AG04450 (cell line): Measurements from ENCODE around the gene IRF3. TPM values are rescaled to one million over a fixed set of nuclear protein-coding genes. Genes with fewer than 3 reads are reported as not detected.

Experiments used
- CTCF ChIA-PET: fragments of 300-600, 350-600 bp; formaldehyde crosslinking; extraction: SDS; loops from one replicate; lab custom pipeline; 2022; ENCODE audit warnings: antibody characterized with exemption, inconsistent platforms; lab: Charles Lee
- POLR2A ChIA-PET: fragments of 350-600 bp; formaldehyde crosslinking; extraction: SDS; loops from one replicate; lab custom pipeline; 2021; ENCODE audit warnings: antibody characterized with exemption, inconsistent platforms; lab: Yijun Ruan, JAX
- DNase-seq: peaks from one replicate; pipeline ENCODE4 v3.0.0-alpha.2; 2011; ENCODE audit warnings: low read depth, low spot score
- H3K27ac ChIP-seq: one replicate; pipeline ENCODE4 v1.5.1; 2012; ENCODE audit warnings: low read depth, low read length, control low read depth
- H3K27me3 ChIP-seq: one replicate; pipeline ENCODE4 v1.6.0; 2012; ENCODE audit warnings: low read length; ENCODE audit not compliant: control insufficient read depth, insufficient read depth
- H3K4me3 ChIP-seq: 2 replicates; pipeline ENCODE4 v1.5.1; 2011; ENCODE audit warnings: mild to moderate bottlenecking, low read depth, low read length, control low read depth
- H3K9me3 ChIP-seq: 2 replicates; pipeline ENCODE4 v1.5.1; 2012; ENCODE audit warnings: low read length; ENCODE audit not compliant: control insufficient read depth, insufficient read depth
- polyA plus RNA-seq: library from polyadenylated mRNA; depleted of rRNA; stranded (reverse); fragments of >200 nt; gene quantifications from 2 replicates; pipeline ENCODE4 v1.2.3, GENCODE V29; 2011
- TF ChIP-seq, protein P1 (sequence below): IDR thresholded peaks from 2 replicates; pipeline ENCODE4 v1.5.1; 2011; ENCODE audit warnings: low read depth, low read length, control low read depth, inconsistent platforms

The IRF3 gene
- polyA plus RNA-seq, 1 experiment = 33.5 TPM

DNA sequence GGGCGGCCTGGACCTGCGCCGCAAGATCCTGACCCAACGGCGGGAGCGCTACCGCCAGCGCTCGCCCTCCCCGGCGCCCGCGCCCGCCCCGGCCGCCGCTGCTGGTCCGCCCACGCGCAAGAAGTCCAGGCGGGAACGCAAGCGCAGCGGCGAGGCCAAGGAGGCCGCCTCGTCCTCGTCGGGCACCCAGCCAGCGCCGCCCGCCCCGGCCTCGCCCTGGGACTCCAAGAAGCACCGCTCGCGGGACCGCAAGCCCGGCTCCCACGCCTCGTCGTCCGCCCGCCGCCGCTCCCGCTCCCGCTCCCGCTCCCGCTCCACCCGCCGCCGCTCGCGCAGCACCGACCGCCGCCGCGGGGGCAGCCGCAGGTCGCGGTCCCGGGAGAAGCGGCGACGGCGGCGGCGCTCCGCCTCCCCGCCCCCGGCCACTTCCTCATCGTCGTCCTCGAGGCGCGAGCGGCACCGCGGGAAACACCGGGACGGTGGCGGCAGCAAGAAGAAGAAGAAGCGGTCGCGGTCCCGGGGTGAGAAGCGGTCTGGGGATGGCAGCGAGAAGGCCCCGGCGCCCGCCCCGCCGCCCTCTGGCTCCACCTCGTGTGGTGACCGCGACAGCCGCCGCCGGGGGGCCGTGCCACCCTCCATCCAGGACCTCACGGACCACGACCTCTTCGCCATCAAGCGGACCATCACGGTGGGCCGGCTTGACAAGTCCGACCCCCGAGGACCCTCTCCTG is 13.7 kb downstream of the IRF3 start:
- no peak for DNase-seq
- POLR2A ChIA-PET = no interaction called here

DNA sequence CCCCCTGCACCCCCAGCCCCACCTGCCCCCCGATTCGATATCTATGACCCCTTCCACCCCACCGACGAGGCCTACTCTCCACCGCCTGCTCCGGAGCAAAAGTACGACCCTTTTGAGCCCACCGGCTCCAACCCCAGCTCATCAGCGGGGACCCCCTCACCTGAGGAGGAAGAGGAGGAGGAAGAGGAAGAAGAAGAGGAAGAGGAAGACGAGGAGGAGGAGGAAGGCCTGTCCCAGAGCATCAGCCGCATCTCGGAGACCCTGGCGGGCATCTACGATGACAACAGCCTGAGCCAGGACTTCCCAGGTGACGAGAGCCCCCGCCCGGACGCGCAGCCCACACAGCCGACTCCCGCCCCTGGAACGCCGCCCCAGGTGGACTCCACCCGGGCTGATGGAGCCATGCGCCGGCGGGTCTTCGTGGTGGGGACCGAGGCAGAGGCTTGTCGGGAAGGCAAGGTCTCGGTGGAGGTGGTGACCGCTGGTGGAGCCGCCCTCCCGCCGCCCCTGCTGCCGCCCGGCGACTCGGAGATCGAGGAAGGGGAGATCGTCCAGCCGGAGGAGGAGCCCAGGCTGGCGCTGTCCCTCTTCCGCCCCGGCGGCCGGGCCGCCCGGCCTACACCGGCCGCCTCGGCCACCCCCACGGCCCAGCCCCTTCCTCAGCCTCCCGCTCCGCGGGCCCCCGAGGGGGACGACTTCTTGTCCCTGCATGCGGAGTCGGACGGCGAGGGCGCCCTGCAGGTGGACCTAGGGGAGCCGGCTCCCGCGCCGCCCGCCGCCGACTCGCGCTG is 14.4 kb downstream of the IRF3 start:
- TF ChIP-seq, protein P1, sequence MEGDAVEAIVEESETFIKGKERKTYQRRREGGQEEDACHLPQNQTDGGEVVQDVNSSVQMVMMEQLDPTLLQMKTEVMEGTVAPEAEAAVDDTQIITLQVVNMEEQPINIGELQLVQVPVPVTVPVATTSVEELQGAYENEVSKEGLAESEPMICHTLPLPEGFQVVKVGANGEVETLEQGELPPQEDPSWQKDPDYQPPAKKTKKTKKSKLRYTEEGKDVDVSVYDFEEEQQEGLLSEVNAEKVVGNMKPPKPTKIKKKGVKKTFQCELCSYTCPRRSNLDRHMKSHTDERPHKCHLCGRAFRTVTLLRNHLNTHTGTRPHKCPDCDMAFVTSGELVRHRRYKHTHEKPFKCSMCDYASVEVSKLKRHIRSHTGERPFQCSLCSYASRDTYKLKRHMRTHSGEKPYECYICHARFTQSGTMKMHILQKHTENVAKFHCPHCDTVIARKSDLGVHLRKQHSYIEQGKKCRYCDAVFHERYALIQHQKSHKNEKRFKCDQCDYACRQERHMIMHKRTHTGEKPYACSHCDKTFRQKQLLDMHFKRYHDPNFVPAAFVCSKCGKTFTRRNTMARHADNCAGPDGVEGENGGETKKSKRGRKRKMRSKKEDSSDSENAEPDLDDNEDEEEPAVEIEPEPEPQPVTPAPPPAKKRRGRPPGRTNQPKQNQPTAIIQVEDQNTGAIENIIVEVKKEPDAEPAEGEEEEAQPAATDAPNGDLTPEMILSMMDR = no peak
- POLR2A ChIA-PET = no interaction called here

More for the DNA sequence above, 13.7 kb downstream of the IRF3 start:
- Histone ChIP-seq H3K9me3 (no peaks in the 10 kb centered on the region; the same call in 1 of the 2 replicates), H3K27ac (no peak overlapping the region), H3K27me3 (no peaks in the 10 kb centered on the region), H3K4me3 (no peak overlapping the region)
- CTCF ChIA-PET = no interaction called here
- TF ChIP-seq, protein P1 = no peak

DNA sequence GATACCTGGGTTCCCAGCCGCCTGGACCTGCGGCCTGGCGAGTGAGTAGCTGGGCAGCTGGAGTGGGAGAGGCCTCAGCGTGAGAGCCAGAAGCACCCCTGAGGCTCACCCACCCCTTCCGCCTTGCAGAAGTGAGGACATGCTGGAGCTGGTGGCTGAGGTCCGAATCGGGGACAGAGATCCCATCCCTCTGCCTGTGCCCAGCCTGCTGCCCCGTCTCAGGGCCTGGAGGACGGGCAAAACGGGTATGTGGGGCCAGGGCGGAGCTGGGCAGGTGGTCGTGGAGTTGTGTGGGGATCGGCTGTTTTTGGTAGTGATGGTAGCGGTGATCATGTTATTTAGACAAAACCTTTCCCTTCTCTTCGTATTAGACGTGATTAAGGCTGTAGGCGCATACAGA is 19.1 kb downstream of the IRF3 start:
- Histone ChIP-seq H3K4me3 (no peak overlapping the region), H3K27me3 (no peaks in the 10 kb centered on the region), H3K27ac (no peak overlapping the region), H3K9me3 (no peaks in the 10 kb centered on the region; the same call in 1 of the 2 replicates)
- CTCF ChIA-PET = no interaction called here
- POLR2A ChIA-PET = no interaction called here
- no peak for DNase-seq
- TF ChIP-seq, protein P1 = no peak

More for the DNA sequence above, 14.4 kb downstream of the IRF3 start:
- Histone ChIP-seq H3K27ac (no peak overlapping the region), H3K4me3 (no peak overlapping the region), H3K9me3 (no peaks in the 10 kb centered on the region; the same call in 1 of the 2 replicates), H3K27me3 (no peaks in the 10 kb centered on the region)
- CTCF ChIA-PET = no interaction called here
- no peak for DNase-seq

DNA sequence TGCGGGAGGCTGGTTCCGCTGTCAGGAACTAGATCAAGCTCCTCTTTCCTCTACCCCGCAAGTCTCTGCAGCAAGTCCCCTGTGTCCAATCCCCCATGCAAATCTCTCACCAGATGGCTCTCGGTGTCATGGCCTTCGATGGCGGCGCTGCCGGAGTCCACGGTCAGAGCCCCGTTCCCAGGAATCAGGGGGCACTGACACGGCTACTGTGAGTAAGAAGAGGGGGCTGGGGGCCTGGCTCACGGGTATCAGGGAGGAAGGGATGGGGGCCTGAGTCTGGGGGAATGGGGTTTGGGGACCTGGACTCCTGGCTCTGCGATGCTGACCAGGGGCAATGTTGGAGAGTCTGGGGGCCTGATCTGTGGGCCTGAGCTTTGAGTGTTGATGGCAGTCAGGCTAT is 19.7 kb downstream of the IRF3 start:
- TF ChIP-seq, protein P1 = no peak
- no peak overlapping the region for H3K4me3 ChIP-seq
- no peak overlapping the region for H3K27ac ChIP-seq
- DNase-seq = no peak
- POLR2A ChIA-PET = no interaction called here
- H3K27me3 ChIP-seq = no peaks in the 10 kb centered on the region
- CTCF ChIA-PET = no interaction called here
- H3K9me3 ChIP-seq = no peaks in the 10 kb centered on the region; the same call in 1 of the 2 replicates

DNA sequence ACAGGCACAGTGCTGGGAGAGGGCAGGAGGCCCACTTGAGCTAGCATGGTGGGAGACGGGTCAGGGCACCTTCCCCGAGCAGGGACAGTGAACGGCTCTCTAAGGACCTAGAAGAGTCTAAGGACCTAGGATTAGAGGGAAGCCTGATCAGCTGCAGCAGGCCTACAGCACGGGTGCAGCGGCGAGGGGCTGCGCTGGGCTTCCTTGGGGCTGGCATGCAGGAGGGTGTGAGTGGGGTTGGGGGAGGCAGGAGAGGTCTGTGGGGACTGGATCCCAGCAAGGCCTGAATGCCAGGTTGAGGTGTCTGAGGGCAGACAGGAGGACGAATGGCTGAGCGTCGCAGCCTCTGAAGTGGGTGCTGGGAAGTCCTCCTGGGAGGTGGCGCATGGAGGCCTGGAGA is 20.1 kb downstream of the IRF3 start:
- ChIA-PET CTCF (no interaction called here), POLR2A (no interaction called here)
- Histone ChIP-seq H3K27ac (no peak overlapping the region), H3K4me3 (no peak overlapping the region), H3K27me3 (no peaks in the 10 kb centered on the region), H3K9me3 (no peaks in the 10 kb centered on the region)
- DNase-seq = no peak
- TF ChIP-seq, protein P1 = no peak
